GM13976 (cell line): ENCODE data around the gene FARSB.

Source experiments
- DNase-seq: peaks from one replicate; pipeline ENCODE4 v3.0.0; 2012; ENCODE audit warnings: low spot score
- in situ Hi-C: fragments of 300-500 bp; cut with MboI; formaldehyde crosslinking; loops from one replicate; pipeline ENCODE4 v1.12.0; 2022; ENCODE audit warnings: low sequenced_read_pairs, mixed read lengths, inconsistent platforms; ENCODE audit not compliant: unreplicated experiment
- TF ChIP-seq, protein P1 (sequence below): IDR thresholded peaks from 2 replicates; pipeline ENCODE4 v1.5.1; 2012; ENCODE audit warnings: borderline replicate concordance, mild to moderate bottlenecking; ENCODE audit not compliant: insufficient read depth; ENCODE audit errors: extremely low read depth, missing control alignments, control extremely low read depth

Gene FARSB

DNA sequence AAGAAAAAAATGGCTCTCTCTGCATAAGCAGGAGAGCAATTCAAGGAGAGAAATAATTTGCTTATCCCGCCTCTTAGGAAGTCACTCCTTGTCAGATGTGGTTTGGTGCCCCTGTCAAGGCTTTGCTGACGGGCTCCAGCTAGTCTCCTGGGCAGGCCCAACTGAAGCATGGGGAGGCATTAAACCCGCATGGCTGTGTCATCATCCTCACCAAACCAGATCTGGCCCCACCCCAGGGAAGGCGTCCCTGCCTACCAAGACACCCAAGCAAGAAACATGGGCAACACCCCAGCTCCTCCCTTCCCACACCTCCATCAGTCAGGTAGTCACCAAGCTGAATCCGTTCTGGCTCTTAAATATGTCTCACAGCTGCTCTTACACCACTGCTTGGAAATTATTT lies 123.6 kb downstream of the FARSB start:
- DNase-seq: no peak
- TF ChIP-seq, protein P1, sequence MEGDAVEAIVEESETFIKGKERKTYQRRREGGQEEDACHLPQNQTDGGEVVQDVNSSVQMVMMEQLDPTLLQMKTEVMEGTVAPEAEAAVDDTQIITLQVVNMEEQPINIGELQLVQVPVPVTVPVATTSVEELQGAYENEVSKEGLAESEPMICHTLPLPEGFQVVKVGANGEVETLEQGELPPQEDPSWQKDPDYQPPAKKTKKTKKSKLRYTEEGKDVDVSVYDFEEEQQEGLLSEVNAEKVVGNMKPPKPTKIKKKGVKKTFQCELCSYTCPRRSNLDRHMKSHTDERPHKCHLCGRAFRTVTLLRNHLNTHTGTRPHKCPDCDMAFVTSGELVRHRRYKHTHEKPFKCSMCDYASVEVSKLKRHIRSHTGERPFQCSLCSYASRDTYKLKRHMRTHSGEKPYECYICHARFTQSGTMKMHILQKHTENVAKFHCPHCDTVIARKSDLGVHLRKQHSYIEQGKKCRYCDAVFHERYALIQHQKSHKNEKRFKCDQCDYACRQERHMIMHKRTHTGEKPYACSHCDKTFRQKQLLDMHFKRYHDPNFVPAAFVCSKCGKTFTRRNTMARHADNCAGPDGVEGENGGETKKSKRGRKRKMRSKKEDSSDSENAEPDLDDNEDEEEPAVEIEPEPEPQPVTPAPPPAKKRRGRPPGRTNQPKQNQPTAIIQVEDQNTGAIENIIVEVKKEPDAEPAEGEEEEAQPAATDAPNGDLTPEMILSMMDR: no peak
- in situ Hi-C loops: no loop called here

DNA sequence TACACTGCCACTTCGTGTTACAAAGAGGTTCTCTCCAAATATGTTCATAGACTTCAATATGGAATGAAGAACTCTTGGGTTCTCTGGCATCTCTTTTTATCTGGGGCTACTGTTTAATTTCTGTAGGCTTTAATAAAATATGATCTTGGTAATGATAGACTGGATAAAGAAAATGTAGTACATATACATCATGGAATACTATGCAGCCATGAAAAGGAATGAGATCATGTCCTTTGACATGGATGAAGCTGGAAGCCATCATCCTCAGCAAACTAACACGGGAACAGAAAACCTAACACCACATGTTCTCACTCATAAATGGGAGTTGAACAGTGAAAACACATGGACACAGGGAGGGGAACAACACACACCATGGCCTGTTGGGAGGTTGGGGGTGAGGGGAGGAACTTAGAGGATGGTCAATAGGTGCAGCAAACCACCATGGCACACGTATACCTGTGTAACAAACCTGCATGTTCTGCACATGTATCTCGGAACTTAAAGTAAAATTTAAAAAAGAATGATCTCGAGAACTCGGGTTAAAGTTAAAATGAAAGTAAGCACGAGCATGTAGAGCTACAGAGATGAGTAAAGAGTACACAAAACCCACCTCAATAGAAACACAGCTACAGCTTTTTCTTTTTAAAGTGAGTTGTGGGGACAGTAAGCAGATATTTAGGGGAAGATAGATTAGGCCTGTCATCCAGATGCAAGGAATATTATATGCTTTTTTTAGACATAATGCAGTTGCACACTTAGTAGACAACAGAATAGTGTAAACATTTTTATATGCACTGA lies 129.2 kb downstream of the FARSB start:
- DNase-seq: no peak
- in situ Hi-C loops: no loop called here
- TF ChIP-seq, protein P1: no peak

DNA sequence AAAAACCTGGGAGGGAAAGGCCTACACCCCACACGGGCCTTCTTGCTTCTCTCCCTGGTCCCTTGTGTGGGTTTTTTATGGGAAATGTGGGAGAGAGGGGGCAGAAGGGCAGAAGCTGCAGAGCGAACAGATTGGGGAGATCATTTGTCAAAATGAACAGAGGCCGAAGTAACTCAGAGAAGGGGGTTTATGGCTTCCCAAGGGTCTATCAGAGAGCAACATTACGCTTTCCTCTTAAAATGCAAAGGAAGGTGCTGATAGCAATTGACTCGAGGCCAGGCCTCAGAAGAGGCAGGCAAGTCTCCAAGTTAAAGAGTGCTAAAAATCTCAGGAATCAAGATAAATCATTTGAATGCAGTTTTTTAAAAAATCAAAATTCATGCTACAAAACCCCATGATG lies 130.1 kb downstream of the FARSB start:
- TF ChIP-seq, protein P1: no peak
- DNase-seq: no peak
- in situ Hi-C loops: no loop called here

DNA sequence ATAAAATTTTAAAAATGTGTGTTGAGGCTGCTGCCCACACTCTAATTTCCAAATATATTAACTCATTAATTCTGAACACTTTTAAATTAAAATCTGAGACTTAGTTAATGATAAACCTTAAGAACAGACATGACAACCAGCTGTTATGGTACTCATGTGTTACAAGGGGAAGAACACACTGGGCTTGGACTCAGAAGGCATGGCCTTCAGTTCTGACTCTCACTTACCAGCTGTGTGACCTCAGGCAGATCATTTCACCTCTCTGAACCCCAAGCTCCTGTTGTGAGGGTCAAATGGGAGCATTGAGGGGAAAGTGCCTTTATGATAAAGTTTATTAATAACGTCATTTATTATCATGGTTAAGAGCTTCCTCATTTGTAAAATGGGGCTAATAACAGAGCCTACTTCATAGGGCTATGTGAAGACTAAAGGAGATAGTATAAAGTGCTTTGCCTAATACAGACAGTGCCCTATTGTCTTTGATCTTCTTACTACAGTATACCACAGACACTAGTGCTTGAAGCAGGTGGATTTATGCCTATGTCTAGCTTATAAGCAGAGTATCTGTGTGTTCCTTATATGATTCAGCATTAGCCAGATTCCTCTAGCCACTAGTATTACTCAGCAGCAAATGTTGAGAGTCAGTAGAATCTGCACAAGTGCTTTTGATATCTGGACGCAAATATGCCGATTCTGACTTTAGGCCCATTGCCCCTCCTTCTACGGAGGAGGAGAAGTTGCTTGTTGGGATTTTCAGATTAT lies 131.9 kb downstream of the FARSB start:
- TF ChIP-seq, protein P1: no peak
- in situ Hi-C loops: no loop called here
- DNase-seq: no peak

DNA sequence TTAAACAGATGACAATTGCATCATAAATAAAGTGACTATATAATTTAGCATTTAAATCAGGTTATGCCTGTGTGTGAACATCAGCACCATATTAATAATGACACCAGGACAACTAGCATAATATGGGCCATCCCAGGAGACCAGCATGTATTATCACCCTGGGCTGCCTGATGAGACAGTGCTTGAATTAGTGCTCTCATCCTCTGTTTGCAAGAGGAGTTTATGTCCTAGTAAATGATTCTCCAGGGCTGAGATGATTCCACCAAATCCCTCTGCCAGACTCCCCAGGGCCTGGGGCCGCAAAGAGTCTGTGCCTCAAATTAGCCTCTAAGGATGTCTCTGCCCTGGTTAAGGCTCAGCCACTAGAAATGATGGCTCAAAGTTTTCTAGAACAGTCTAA lies 133.8 kb downstream of the FARSB start:
- no peak for DNase-seq
- in situ Hi-C loops: no loop called here
- TF ChIP-seq, protein P1: no peak

DNA sequence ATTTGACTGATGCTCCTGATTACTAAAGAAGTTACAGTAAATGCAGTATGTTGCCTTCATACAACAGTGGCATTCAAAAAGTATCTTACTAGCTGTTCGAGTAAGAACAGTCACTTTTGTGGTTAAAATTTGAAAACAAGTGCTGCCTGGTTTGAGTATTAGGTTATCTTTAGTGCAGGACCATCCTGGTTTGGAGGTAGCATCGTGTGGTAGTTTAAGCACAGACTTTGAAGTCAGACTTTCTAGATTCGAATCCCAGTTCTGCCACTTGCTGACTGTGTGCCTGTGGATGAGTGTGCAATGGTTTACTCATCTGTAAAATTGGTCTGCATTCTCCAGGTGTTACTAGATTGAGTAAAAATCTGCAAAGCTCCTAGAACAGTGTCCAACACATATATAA lies 134.8 kb downstream of the FARSB start:
- in situ Hi-C loops: no loop called here
- TF ChIP-seq, protein P1: no peak
- DNase-seq: no peak
